Kidney glomerular epithelial cell (primary cell): ENCODE data around the gene UBE2Q1.

ENCODE experiments used
- DNase-seq: peaks from one replicate; lab custom pipeline; 2025; lab: John Stamatoyannopoulos, UW

Gene UBE2Q1

GRCh38 chr1:154577346-154578057 lies 19.0 kb upstream of the UBE2Q1 start:
- DNase-seq = no peak

- DNase-seq = no peak
Observed at GRCh38 chr1:154575951-154576566, 17.6 kb upstream of the UBE2Q1 start.

DNA sequence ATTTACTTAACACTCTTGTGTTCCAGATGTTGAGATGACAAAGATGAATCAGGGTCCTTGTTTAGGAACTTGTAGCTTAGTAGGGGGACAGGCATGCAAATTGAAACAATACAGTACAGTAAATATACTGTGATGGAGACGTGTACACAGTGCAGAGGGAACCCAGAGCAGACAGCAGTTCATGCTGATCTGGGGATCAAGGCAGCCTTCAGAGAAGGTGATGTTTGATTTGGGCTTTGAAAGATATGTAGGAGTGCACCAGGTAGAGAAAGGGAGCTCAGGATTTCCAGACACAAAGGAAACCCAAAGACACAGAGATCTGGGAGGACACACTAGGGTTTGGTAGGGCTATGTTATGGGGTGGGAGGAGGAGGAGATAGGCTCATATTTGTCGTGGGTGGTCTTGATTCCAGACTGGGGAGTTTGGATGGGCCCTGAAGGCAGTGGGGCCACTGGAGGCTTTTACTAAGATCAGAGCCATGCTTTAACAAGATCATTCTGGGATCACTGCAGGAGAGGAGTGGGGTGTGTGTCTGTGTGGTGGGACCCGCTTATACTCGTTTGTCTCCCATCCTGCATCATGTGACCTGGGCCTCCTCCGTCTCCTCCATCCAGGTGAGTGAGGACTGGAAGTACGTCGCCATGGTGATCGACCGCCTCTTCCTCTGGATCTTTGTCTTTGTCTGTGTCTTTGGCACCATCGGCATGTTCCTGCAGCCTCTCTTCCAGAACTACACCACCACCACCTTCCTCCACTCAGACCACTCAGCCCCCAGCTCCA lies 16.9 kb upstream of the UBE2Q1 start:
- DNase-seq = no peak

GRCh38 chr1:154574716-154575115 lies 16.3 kb upstream of the UBE2Q1 start:
- DNase-seq = no peak

GRCh38 chr1:154573168-154573510 lies 14.7 kb upstream of the UBE2Q1 start:
- no peak for DNase-seq

- no peak for DNase-seq
Observed at GRCh38 chr1:154572468-154573167, 14.2 kb upstream of the UBE2Q1 start.

- no peak for DNase-seq
Observed at GRCh38 chr1:154571964-154572288, 13.5 kb upstream of the UBE2Q1 start.

DNA sequence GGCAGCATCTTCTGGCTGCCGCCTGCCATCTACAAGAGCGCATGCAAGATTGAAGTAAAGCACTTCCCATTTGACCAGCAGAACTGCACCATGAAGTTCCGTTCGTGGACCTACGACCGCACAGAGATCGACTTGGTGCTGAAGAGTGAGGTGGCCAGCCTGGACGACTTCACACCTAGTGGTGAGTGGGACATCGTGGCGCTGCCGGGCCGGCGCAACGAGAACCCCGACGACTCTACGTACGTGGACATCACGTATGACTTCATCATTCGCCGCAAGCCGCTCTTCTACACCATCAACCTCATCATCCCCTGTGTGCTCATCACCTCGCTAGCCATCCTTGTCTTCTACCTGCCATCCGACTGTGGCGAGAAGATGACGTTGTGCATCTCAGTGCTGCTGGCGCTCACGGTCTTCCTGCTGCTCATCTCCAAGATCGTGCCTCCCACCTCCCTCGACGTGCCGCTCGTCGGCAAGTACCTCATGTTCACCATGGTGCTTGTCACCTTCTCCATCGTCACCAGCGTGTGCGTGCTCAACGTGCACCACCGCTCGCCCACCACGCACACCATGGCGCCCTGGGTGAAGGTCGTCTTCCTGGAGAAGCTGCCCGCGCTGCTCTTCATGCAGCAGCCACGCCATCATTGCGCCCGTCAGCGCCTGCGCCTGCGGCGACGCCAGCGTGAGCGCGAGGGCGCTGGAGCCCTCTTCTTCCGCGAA lies 12.9 kb upstream of the UBE2Q1 start:
- no peak for DNase-seq

DNA sequence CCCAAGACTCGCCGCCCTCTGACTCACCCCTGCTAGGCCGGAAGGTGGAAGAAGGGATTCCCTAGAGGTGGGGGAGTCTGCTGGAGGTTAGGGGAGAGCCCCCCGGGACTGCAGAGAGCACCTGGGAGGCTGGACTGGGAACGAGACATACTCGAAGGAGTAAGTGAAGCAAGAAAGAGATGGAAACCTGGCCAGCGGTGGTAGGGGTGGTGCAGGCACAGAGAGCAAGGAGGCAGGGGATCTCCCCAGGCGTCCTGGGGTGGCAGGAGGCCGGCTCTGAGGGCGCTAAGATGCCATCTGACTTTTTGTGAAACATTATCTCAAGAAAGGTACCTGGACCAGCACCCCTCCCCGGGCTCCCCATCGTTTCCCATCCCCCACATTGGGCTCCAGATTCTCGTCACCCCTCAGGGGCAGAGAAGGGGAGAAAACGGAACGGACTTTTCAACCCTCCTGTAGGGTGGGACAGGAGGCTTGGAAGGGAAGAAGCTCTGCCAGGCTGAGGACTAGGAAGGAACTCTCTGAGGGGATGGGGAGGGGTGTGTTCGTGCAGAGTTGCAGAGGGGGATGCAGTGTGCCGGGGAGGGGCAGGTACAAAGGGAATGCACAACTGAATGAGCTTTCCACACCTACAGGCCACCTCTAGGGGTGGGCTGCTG lies 9.8 kb upstream of the UBE2Q1 start:
- no peak for DNase-seq

GRCh38 chr1:154567386-154568156 lies 9.1 kb upstream of the UBE2Q1 start, which contains the start of gene CHRNB2:
Gene CHRNB2 (plus strand): TSS chr1:154567778. CDS start chr1:154568045, 267 bp downstream.
- peak; percentile 23 for DNase-seq

DNA sequence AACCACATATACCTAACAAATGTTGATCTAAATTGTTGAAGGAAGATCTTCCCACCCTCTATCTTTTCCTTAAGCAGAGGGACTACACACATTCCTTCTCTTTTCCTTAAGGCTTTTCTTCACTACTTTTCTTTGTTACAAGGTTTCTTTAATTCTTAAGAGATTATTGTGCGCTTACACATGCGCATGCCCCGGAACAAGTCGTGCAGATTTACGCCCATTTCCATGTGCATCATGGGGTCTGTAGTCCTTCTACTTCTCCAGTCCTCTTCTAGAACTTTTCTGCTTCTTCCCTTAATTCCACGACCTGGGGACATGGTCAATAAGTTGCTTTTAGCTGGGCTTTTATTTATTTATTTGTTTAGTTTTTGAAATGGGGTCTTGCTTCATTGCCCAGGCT lies 7.4 kb upstream of the UBE2Q1 start:
- DNase-seq = no peak

DNA sequence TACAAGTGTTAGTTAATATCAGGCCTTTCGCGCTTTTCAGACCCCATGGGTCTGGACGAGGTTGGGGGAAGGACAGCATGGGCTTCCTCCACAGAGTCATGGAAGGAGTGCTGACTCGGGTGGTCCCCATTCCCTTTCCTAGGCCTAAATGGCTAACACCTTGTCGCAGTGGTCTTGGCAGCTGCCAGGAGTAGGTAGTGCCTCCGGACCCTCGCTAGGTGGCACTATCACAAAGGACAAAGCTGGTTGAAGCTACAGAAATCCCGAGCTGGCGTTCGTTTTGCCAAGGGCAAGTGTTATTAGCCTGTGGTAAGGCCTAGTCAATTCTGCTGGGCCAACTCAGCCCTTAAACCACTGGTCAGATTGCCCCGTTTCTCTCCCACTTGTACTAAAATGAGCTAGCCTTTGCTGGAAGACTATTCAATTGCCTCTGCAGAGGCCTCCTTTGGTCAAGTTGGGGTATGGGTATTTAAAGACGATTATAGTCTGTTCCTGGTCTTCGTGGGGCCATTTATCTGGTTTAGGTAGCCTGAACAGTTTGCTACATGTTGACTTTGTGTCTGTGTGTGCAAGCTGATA lies 1.1 kb upstream of the UBE2Q1 start:
- peak; percentile 86 for DNase-seq

DNA sequence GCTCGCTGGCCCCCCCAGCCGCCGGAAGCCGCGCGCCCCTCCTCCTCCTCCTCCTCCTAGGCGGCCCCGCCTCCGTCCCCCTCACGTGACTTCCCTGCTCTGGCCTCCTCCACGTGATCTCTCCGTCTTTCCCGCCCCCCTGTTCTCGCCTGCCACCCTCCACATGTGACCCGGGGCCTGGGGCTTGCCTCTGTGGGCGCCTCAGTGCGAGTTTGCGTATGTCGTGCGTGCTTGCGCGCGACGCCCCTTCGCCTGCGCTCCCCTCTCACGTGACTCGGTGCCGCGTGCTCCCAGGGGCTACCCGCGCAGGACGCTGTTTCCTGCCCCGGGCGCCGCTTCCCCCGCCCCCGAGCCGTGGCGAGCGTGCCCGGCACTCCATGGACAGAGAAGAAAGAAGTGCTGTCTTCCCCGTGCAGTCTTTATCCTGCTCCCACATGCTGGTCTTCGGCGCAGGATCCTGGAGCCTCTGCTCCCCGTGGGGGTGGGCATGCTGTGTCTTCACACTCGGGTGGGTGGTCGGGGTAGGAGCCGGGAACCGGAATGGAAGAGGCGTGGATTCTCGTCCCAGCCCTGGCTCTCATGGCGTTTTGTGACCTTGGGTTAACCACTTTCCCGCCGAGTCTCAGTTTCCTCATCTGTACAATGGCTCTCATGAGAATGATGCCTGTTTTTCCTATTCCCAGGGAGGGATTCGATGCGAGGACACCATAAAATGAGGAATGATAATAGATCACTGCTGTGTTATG lies 431 bp upstream of the UBE2Q1 start:
- DNase-seq = peak; percentile 92

DNA sequence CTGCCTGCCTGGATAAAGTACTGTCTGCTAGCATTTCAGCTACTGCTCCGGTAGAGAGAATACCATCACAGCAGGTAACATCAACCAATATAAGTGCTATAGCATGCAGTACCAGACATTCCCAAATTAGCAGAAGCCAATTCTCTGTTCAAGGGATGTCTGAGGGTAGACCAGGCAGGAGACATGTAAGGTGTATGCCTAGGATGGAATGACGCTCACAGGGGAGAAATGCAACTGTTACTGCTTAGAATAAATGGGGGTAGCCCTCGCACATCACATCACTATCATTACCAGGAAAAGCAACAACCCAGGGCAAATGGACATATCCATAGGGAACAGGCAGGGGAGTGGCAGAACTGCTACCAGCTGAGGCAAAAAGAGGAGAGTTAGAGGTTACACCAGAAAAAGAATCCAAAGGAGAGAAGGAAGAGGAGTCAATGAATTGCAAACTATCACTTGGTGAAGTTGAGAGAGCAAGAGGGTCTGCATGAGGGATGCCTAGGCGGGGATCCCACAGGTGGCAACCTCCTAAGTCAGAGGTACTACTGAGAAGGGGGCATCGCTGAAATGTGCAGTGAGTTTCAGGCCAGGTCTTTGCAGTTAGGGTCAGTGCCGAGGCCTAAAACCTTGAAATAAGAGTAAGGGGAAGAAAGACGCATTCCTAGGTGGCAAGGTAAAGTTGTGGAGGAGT lies 1.1 kb downstream of the UBE2Q1 start:
- no peak for DNase-seq

DNA sequence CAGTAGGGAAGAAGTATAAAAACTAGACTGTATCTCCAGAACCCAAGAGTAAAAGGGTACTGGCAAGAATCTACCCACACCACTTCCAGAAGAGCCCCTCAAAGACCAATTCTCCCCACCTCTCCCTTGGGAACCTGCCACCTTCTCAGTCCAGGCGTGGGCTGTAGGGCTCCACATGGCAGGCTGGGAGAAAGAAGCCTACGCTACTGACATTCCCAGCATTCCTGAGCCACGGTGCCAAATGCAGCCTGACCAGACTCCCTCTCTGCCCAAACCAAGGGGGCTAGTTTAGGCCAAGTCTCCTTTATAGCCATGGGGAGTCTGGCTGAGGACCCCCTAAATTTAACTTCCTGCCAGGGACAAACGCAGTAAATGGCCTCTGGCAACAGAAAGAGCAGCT lies 2.0 kb downstream of the UBE2Q1 start:
- DNase-seq = peak; percentile 32

DNA sequence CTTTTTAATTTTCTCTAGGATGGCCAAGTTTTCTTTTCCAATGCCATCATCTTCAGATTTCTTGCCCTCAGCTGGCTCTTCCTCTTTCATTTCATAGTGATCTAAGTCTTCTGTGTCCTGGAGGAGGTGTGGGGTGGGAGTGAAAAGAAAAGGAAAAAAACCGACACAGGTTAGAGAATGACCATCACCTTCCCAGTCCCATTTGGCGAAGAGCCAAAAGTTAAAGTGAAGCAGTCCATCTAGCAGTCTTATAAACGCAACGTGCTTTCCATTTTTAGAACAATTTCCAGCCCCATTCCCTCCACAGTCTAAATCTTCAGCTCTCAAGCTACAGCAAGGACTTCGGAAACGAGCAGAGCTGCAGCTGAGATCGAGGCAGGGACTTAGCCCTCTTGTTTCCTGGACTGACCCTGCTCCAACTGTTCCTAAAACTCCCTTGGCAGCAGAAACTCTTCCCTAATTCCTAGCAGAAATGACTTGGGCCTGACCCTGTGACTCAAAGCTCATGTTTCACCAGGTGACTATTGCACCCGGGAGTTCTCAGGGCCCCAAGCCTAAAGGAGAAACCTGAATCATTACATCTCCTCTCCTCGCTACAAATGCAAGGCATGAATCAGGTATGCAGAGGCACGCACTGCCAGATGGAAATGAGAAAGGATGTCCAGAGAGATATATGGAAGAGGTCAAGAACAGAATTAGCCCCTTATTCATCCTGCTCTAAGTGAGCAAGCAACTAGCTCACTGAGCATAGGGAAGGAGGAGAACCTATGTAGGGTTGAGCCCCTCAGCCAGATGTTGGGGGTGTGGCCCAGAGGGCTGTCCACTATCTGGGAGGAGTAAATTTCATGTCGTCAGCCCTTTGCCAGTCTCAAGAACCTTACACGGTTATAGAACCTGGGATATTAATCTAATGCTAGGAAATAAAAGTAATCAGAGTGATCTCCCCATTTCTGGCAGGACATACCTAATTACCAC lies 5.1 kb downstream of the UBE2Q1 start:
- no peak for DNase-seq

- DNase-seq = no peak
Observed at GRCh38 chr1:154552036-154552435, 6.4 kb downstream of the UBE2Q1 start.

- no peak for DNase-seq
Observed at GRCh38 chr1:154551474-154551873, 7.0 kb downstream of the UBE2Q1 start.
